Ammon's horn (tissue), 1 donor: Measurements from ENCODE around the gene BRF1.
"Not testable (repeated sequence)": the region's sequence is repeated elsewhere in the genome, so short reads cannot be mapped to it uniquely, and the experiment has no call there.

ENCODE experiments used
- DNase-seq: peaks from one replicate; pipeline ENCODE4 v3.0.0-alpha.2; 2016; ENCODE audit warnings: low spot score

Gene BRF1

DNA sequence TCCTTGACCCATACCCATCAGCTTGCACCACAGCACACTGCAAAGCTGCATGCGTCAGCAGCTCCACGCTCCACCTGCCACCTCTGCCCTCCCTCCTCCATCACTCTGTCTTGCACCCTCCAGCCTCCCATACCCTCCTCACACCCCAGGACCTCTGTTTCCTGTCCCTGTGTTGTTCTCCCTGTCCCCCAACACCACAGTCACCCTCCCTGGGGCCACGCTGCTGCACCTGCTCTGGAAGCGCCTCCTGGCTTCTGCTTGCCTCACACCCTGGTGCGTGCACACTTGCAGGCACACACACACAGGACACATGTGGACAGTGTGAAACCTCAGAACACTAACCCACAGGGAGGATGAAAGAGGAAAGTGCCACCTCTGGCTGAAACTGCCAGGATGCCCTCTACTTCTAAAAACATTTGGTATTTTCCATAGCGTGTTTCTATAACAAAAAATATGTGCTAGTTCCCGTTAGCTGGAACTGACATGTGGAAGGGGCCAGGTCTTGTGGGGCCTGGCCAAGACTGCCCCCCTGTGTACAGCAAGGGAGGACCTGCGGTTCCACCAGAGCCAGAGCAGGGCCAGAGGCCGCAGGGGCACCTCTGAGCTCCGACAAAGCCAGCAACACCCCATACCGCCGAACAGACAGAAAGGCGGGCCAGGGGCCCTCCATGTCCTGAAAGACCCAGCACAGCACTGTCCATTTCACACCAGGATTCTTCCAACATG lies 10.0 kb downstream of the BRF1 start:
- DNase-seq: no peak

GRCh38 chr14:105288936-105289335 lies 11.9 kb downstream of the BRF1 start:
- DNase-seq: not testable (repeated sequence)

GRCh38 chr14:105287249-105288102 lies 13.3 kb downstream of the BRF1 start:
- DNase-seq: no peak

DNA sequence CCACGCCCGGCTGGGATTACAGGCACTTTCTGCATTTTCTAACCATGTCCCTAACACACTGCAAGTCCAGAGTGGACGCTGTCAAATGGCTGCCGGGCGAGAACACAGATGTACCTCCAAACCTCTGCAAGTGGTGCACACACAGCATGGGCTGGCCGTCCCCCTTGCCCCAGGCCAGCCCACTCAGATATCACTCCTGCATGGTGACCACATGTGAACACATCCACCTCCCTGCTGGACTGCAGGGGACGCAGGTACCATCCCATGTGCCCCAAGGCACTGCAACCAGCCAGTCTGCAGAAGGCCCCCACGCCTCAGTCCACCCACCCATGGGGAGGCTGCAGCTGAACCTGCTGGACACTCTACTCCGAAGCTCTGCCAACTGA lies 14.0 kb downstream of the BRF1 start:
- DNase-seq: no peak

GRCh38 chr14:105285174-105285573 lies 15.6 kb downstream of the BRF1 start:
- DNase-seq: no peak

DNA sequence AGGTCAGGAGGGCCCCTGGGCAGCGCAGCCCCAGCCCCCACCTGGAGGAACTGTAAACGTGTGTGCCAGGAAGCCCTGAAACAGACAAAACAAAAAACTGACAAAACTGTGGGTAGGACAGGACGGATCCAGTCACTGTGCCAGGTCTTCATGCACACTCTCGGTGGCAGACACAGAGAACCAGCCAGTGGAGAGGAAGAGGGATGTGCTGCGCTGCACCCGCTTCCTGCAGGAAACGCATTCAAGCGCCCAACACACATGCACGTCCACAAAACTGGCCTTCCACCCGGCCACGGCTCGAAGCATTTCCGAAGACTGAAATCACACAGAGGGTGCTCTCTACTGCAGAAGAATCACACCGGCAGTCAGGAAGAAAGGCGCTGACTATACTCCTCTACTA lies 16.9 kb downstream of the BRF1 start:
- DNase-seq: no peak

DNA sequence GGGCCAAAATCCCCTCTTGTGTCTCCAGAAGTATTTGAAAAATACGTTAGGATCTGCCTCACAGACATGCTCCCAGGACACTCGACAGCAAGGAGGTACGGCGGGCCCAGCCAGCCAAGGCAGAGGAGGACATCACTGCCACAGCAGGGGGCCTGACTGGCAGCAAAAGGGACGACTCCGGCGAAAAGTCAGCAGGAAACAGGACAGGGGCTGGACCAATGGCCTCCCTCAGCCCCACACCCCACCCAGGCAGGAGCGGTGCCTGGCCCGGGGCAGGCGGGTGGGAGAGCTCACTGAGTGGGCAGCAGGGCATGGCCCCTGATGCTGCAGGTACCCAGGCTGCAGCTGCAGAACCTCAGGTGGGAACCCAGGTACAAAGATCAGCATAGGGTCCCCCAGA lies 17.8 kb downstream of the BRF1 start:
- DNase-seq: no peak

GRCh38 chr14:105282098-105282725 lies 18.6 kb downstream of the BRF1 start:
- DNase-seq: no peak

DNA sequence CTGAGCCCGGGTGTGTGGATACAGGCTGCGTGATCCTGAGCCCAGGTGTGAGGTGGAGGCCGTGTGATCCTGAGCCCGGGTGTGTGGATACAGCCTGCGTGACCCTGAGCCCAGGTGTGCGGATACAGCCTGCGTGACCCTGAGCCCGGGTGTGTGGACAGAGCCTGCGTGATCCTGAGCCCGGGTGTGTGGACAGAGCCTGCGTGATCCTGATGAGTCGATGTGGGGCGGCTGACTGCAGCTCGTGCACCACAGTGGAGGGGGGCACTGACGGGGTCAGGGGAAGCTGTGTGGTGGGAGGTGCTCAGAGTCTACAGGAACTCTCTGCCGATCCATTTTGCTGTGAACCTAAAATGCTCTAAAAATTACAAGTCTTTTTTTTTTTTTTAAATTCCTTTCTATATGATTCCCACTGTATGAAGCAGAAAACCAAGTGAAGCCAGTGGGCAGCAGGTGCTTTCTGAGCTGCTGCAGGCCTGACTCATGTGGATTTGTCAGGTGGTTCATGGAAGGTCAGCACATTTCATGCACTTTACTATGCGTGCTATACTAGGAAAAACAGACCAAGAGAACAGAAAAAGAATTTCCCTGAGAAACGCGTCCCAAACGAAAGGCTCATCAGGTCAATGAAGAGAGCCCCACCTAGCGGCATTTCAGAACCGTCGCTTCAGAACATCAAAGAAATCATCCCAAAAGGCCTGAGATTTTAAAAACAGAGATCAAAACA lies 19.3 kb downstream of the BRF1 start:
- DNase-seq: peak; percentile 77

DNA sequence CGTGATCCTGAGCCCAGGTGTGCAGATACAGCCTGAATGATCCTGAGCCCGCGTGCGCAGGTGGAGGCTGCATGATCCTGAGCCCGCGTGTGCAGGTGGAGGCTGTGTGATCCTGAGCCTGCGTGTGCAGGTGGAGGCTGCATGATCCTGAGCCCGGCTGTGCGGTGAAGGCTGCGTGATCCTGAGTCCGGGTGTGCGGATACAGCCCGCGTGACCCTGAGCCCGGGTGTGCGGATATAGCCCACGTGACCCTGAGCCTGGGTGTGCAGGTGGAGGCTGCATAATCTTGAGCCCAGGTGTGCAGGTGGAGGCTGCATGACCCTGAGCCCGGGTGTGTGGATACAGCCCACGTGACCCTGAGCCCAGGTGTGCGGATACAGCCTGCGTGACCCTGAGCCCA lies 20.3 kb downstream of the BRF1 start:
- no peak for DNase-seq

GRCh38 chr14:105279642-105280361 lies 21.0 kb downstream of the BRF1 start:
- DNase-seq: no peak

- not testable (repeated sequence) for DNase-seq
Measured at GRCh38 chr14:105277448-105277847, 23.4 kb downstream of the BRF1 start.

- no peak for DNase-seq
Measured at GRCh38 chr14:105275267-105275946, 25.4 kb downstream of the BRF1 start.

DNA sequence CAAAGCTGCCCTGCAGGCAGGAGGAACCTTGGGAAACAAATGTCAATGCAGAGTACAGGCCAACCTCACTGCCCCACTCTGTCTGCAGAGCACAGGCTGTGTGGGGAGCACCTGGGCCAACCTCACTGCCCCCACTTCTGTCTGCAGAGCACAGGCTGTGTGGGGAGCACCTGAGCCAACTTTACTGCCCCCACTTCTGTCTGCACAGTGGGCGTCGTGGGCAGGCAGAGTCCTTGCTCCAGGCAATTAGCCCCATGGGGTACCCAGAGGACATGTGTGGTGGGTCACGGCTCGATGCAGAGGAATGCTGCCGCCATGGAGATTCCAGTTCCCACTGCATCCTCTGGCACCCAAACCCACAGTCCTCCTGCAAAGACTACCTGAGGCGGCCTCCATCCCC lies 26.2 kb downstream of the BRF1 start:
- no peak for DNase-seq

DNA sequence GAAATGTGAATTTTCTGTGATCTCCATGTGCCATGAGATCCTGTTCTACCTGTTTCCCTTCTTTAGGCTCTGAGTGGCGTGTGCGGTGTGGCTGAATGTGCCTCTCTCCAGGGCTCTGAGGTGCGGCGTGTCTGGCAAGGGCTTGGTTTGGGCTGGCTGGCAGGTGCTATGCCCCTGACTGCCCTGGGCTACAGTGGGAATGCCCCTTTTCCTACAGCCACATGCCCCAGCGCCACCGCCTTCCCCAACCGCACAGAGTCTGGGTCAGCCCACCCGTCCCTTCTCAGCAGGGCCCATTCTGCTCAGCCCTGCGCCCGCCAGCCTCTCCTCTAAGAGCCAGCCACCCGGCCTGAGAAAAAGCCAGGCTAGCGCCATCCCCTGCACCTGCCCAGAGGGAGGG lies 27.7 kb downstream of the BRF1 start:
- DNase-seq: no peak

DNA sequence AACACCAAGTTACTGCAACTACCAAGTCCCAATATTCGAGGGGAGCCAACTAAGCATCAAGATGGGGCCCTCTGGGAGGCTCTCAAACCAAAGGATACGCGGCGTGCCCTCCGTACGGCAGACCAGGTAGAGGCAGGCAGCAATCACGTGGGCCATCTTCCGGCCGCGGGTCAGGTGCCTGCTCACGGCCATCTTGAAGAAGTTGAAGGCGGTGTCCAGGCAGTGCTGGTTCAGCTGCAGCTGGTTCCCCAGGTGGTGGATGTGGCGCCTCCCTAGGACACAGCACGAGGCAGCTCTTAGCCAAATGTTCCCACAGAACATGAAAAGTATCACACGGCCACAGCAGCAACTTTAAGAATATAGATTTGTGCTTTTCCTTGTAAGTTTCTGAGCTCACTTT lies 28.2 kb downstream of the BRF1 start:
- DNase-seq: no peak

GRCh38 chr14:105271224-105271890 lies 29.4 kb downstream of the BRF1 start:
- no peak for DNase-seq

- DNase-seq: no peak
Measured at GRCh38 chr14:105269405-105269804, 31.4 kb downstream of the BRF1 start.

DNA sequence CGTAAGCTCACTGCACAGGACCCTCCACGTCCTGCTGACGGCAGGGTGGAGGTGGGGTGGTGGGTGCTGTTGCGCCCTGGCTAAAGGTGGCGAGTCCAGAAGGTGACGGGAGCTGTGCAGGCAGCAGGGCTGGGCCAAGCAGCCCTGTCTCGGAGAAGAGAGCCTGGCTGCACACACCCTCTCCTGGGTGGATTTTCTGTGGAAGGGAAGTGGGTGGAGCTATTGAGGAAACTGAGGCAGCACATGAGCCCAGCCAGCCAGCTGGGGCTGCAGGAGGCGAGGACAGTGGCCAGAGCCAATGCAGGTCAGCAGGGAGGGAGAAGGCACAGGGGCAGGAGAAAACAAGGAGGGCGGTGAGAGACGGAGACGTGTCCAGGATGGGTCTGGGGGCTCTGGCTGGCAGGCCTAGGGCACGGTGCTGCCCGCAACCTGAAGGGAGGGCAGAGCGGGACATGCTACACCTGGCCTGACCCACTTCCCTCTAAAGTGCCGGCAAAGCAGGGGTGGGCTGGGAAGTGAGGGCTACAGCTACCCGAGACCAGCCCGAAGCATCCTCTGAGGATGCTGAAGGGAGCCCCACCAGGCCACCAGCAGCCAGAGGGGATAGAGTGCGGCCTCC lies 32.0 kb downstream of the BRF1 start:
- no peak for DNase-seq
